Smooth muscle cell (in vitro differentiated cells): ENCODE results near the gene AMBP. TPM values are rescaled to one million over a fixed set of nuclear protein-coding genes. Genes with fewer than 3 reads are reported as not detected.

Source experiments
- DNase-seq: peaks from one replicate; lab custom pipeline; 2025; ENCODE audit not compliant: unreplicated experiment; lab: John Stamatoyannopoulos, UW
- H2AFZ ChIP-seq: fragments of 200-600 bp; sonication (generic); 2 replicates; pipeline ENCODE4 v1.6.0; 2016; ENCODE audit warnings: antibody characterized with exemption, low read depth, mild to moderate bottlenecking
- H3F3A ChIP-seq: fragments of 200-600 bp; sonication (generic); 2 replicates; pipeline ENCODE4 v1.6.0; 2017; ENCODE audit warnings: antibody characterized with exemption, low read depth
- H3K27ac ChIP-seq: fragments of 200-600 bp; sonication (generic); 2 replicates; pipeline ENCODE4 v1.5.1; 2016; ENCODE audit warnings: low read depth, mild to moderate bottlenecking
- H3K27me3 ChIP-seq: fragments of 200-600 bp; sonication (generic); 2 replicates; pipeline ENCODE4 v1.6.1; 2016; ENCODE audit warnings: low read depth, mild to moderate bottlenecking
- H3K36me3 ChIP-seq: fragments of 200-600 bp; sonication (generic); 2 replicates; pipeline ENCODE4 v1.5.1; 2016; ENCODE audit warnings: low read depth
- H3K4me1 ChIP-seq: fragments of 200-600 bp; sonication (generic); 2 replicates; pipeline ENCODE4 v1.5.1; 2016; ENCODE audit warnings: low read depth
- H3K4me2 ChIP-seq: fragments of 200-600 bp; sonication (generic); 2 replicates; pipeline ENCODE4 v1.6.0; 2016; ENCODE audit warnings: mild to moderate bottlenecking
- H3K4me3 ChIP-seq: fragments of 200-600 bp; sonication (generic); 2 replicates; pipeline ENCODE4 v1.5.1; 2016; ENCODE audit warnings: mild to moderate bottlenecking
- H3K79me2 ChIP-seq: fragments of 200-600 bp; sonication (generic); 2 replicates; pipeline ENCODE4 v1.6.0; 2016; ENCODE audit warnings: low read depth, mild to moderate bottlenecking
- H3K9ac ChIP-seq: fragments of 200-600 bp; sonication (generic); 2 replicates; pipeline ENCODE4 v1.6.0; 2016; ENCODE audit warnings: low read depth
- H3K9me3 ChIP-seq: fragments of 200-600 bp; sonication (generic); replicated peaks from 2 replicates; pipeline ENCODE4 v1.5.1; 2016; ENCODE audit warnings: low read depth
- H4K20me1 ChIP-seq: fragments of 200-600 bp; sonication (generic); 2 replicates; pipeline ENCODE4 v1.6.0; 2016; ENCODE audit warnings: low read depth
- CTCF ChIP-seq: fragments of 200-600 bp; sonication (generic); IDR thresholded peaks from 2 replicates; pipeline ENCODE4 v1.5.1; 2017; ENCODE audit warnings: borderline replicate concordance, mild to moderate bottlenecking, antibody characterized with exemption; ENCODE audit not compliant: insufficient read depth, poor library complexity, severe bottlenecking
- WGBS: methylation state at CpG from one replicate; pipeline ENCODE4 v1.1.7; 2016; ENCODE audit warnings: low lambda C conversion rate; 5-methylcytosine and 5-hydroxymethylcytosine counted together
- polyA plus RNA-seq: library from polyadenylated mRNA; unstranded; fragments of >200 nt; fragmentation: Nextera tagmentation; extraction: Ambion mirVana; gene quantifications from 2 replicates; pipeline ENCODE4 v1.2.1, GENCODE V29; 2016
- total RNA-seq: library from RNA; depleted of rRNA; stranded (reverse); fragments of >200 nt; gene quantifications from 2 replicates; pipeline ENCODE4 v1.2.3, GENCODE V29; 2014

Gene AMBP
- total RNA-seq (not detected in 2 replicates), polyA plus RNA-seq (0.35 and 0.46 TPM in 2 replicates)

DNA sequence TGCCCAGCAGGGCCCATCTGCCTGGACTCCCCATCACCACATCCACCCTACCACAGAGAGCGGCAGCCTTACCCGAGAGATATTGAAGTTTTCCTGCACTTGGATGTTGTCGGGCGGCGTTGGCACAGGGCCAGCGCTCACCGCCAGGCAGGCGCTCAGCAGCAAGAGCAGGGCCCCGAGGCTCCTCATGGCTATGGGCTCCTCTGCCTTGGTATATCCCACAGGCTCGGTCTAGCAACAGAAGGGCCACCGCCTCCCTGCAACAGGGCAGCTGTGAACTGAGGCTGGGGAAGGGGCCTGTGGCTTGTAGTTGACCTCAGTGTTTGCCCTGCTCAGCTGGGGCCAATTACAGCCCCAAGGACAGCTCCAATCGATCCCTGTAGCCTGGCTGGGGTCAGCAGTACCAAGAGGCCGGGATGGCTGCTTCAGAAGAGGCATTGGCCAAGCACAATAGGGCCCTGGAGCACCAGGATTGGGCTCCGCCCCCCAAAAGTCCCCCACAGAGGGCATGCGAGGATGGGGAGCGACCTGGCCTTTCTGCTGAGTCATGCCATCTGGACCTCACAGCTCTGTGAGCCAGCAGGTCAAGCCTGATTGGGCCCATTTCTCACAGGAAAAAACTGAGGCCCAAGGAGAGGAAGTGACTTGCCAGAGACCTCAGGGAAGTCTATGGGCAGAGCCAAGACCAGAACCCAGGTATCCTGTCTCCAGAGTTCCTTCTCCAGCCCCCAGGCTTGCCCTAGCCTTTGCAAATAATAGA is at the start of gene AMBP:
Gene AMBP (minus strand): TSS at position 280 of the 760 bp plus-strand sequence. CDS start 91 bp downstream, at position 189.
- no peaks in the 10 kb centered on the region for H4K20me1 ChIP-seq
- H2AFZ ChIP-seq: no peak within 1 kb of the TSS
- H3K4me3 ChIP-seq: no peak within 1 kb of the TSS
- H3K27ac ChIP-seq: no peak within 1 kb of the TSS
- H3K27me3 ChIP-seq: peaks cover 29% of the 10 kb centered on the region
- no peaks in the 10 kb centered on the region for H3K4me1 ChIP-seq
- H3K9ac ChIP-seq: no peak within 1 kb of the TSS
- 92% methylated on average over 16 of the region's 16 CpGs for WGBS
- H3K4me2 ChIP-seq: no peak within 1 kb of the TSS
- no peaks in the 10 kb centered on the region for H3K79me2 ChIP-seq
- no peak for TF ChIP-seq CTCF
- H3F3A ChIP-seq: no peaks in the 10 kb centered on the region
- H3K36me3 ChIP-seq: no peaks in the 10 kb centered on the region
- no peak for DNase-seq
- no peaks in the 10 kb centered on the region for H3K9me3 ChIP-seq

- Histone ChIP-seq H3K9me3 (no peaks in the 10 kb centered on the region), H2AFZ (no peak overlapping the region)
- DNase-seq: no peak
These were observed 48.4 kb upstream of the AMBP start for GRCh38 chr9:114126247-114127060.

DNA sequence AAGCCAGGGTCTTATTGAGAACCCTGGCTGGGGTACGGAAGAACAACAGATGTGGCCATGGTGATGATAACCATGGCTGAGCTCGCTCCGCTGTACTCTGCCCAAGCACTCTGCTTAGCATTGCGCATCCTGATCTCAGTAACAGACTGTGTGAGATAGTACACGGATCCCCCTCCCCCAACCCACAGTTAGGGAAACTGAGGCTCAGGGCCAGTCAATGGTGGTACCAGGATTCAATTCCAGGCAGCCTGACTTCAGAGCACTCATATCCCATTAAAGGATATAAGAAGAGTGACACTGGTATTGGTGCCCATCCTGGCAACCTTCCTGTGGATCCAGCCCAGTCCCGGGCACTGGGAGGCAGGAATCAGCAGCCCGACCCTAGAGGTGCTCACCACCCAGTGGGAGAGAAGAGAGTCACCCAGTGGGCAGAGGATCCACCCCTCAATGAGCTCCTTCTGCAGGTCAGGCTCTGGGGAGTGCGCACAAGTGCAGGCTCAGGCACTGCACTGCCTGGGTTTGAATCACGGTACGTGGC is 47.4 kb upstream of the AMBP start:
- H2AFZ ChIP-seq: no peak overlapping the region
- no peak for DNase-seq
- no peaks in the 10 kb centered on the region for H3K36me3 ChIP-seq
- WGBS: 79% methylated on average over 10 of the region's 10 CpGs
- H3F3A ChIP-seq: no peaks in the 10 kb centered on the region
- H3K4me2 ChIP-seq: no peak overlapping the region
- no peaks in the 10 kb centered on the region for H3K9me3 ChIP-seq
- H3K9ac ChIP-seq: no peak overlapping the region
- H3K27me3 ChIP-seq: no peaks in the 10 kb centered on the region
- H3K4me3 ChIP-seq: no peak overlapping the region
- H3K4me1 ChIP-seq: no peaks in the 10 kb centered on the region
- H4K20me1 ChIP-seq: no peaks in the 10 kb centered on the region
- no peak overlapping the region for H3K27ac ChIP-seq
- H3K79me2 ChIP-seq: no peaks in the 10 kb centered on the region
- no peak for TF ChIP-seq CTCF

More at GRCh38 chr9:114126247-114127060, 48.4 kb upstream of the AMBP start:
- no peak overlapping the region for H3K4me3 ChIP-seq
- no peaks in the 10 kb centered on the region for H3K4me1 ChIP-seq
- no peak overlapping the region for H3K27ac ChIP-seq
- no peaks in the 10 kb centered on the region for H4K20me1 ChIP-seq
- H3K4me2 ChIP-seq: no peak overlapping the region
- H3K27me3 ChIP-seq: no peaks in the 10 kb centered on the region
- H3F3A ChIP-seq: no peaks in the 10 kb centered on the region
- H3K79me2 ChIP-seq: no peaks in the 10 kb centered on the region
- H3K36me3 ChIP-seq: no peaks in the 10 kb centered on the region
- no peak for TF ChIP-seq CTCF
- WGBS: 92% methylated on average over 13 of the region's 13 CpGs
- H3K9ac ChIP-seq: no peak overlapping the region
